Urothelium cell line (cell line): ENCODE data around the gene RFC2.

Experiments
- DNase-seq: peaks from one replicate; pipeline ENCODE4 v3.0.0; 2011; ENCODE audit warnings: low spot score, mixed read lengths
- FAIRE-seq: peaks from 2 replicates; lab custom pipeline; 2011; peaks lifted over from hg19 to GRCh38; lab: Jason Lieb, UNC

The RFC2 gene

GRCh38 chr7:74194686-74195085 lies 59.5 kb downstream of the RFC2 start:
- no peak for DNase-seq
- no peak for FAIRE-seq

- no peak for FAIRE-seq
- DNase-seq = no peak
Measured at GRCh38 chr7:74193913-74194312, 60.3 kb downstream of the RFC2 start.

GRCh38 chr7:74193054-74193453 lies 61.1 kb downstream of the RFC2 start:
- DNase-seq (no peak), FAIRE-seq (no peak)

- DNase-seq (no peak), FAIRE-seq (no peak)
Measured at GRCh38 chr7:74191231-74191630, 63.0 kb downstream of the RFC2 start.

- FAIRE-seq (no peak), DNase-seq (no peak)
Measured at GRCh38 chr7:74190259-74190658, 63.9 kb downstream of the RFC2 start.

- FAIRE-seq (no peak), DNase-seq (no peak)
Measured at GRCh38 chr7:74187915-74188675, 66.1 kb downstream of the RFC2 start.

- FAIRE-seq = no peak
- no peak for DNase-seq
Measured at GRCh38 chr7:74185636-74186035, 68.6 kb downstream of the RFC2 start.

- FAIRE-seq (no peak), DNase-seq (no peak)
Measured at GRCh38 chr7:74185016-74185415, 69.2 kb downstream of the RFC2 start.

GRCh38 chr7:74183653-74184450 lies 70.3 kb downstream of the RFC2 start:
- FAIRE-seq = no peak
- DNase-seq = no peak

GRCh38 chr7:74183142-74183541 lies 71.1 kb downstream of the RFC2 start:
- no peak for FAIRE-seq
- no peak for DNase-seq

- DNase-seq = no peak
- FAIRE-seq = no peak
Measured at GRCh38 chr7:74182453-74183090, 71.6 kb downstream of the RFC2 start.

GRCh38 chr7:74181821-74182220 lies 72.4 kb downstream of the RFC2 start:
- DNase-seq (no peak), FAIRE-seq (no peak)
